ENCODE measurements around the gene CCBE1. TPM values are rescaled to one million over a fixed set of nuclear protein-coding genes. Genes with fewer than 3 reads are reported as not detected.

The CCBE1 gene
- total and polyA plus RNA-seq, 9 of the 15 experiments (the other 6 are each of a cell fraction or from before 2014, with no cell fraction given) = 0.20 TPM; not detected in 8

DNA sequence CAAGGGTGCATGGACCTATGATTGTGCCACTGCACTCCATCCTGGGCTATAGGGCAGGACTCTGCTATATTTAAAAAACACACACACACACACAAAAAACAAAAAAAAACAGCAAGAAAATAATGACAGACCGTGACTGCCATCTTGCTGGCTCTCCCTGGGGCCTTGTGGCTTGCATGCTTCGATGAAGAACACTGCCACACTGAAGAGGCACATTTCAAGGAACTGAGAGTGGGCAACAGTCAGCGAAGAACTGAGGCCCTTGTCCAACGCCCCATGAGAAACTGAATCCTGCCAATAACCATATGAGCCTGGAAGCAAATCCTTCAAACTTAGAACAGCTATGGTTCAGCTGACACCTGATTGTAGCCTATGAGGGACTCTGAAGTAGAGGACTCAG, 158.1 kb downstream of the CCBE1 start:
- Histone ChIP-seq H3K4me1 (replicated peaks in 1 of 2; ENCODE audit: control insufficient read depth in 2 of 2, insufficient read depth in 2 of 2, low read length in 2 of 2) (no peaks in the 10 kb centered on the region), H3K4me3 (no peak overlapping the region), H3K9ac (ENCODE audit: insufficient read depth in 1 of 2, low read depth in 2 of 2, low read length in 2 of 2) (no peak overlapping the region), H4K20me1 (replicated peaks; ENCODE audit: control insufficient read depth, insufficient read depth, low read length) (no peaks in the 10 kb centered on the region), H3K9me3 (replicated peaks; ENCODE audit: control insufficient read depth, insufficient read depth, low read depth, low read length) (no peaks in the 10 kb centered on the region), H3K4me2 (ENCODE audit: insufficient read depth, low read length) (no peak overlapping the region), H3K27me3 (ENCODE audit: control insufficient read depth in 2 of 2, insufficient read depth in 2 of 2, low read length in 2 of 2) (no peaks in the 10 kb centered on the region), H3K27ac (ENCODE audit: extremely low read depth, low read depth, low read length) (no peak overlapping the region), H3K79me2 (ENCODE audit: control insufficient read depth, insufficient read depth, low read length) (no peaks in the 10 kb centered on the region), H3K36me3 (ENCODE audit: control insufficient read depth, insufficient read depth, low read length) (no peaks in the 10 kb centered on the region), H2AFZ (ENCODE audit: low read depth, low read length) (no peak overlapping the region), H3K9me1 (ENCODE audit: control insufficient read depth, insufficient read depth, low read length) (no peaks in the 10 kb centered on the region)
- CTCF ChIA-PET (ENCODE audit: low intra/inter-chr PET ratio) = no interaction called here
- no TSS peak for BruUV-seq (replicated peaks)
- ATAC-seq = no peak
- intact Hi-C loops (cut with micrococcal nuclease) (no loop called here), in situ Hi-C loops (cut with MboI) (no loop called here)
- TF ChIP-seq E2F1 (CRISPR knock-in tag; IDR thresholded peaks at IDR 0.05) = no peak
- TF ChIP-seq RHOXF2B (CRISPR knock-in tag; conservative IDR thresholded peaks at IDR 0.05) = no peak
- no peak for TF ChIP-seq ZBTB12 (CRISPR knock-in tag; IDR thresholded peaks at IDR 0.05)
- TF ChIP-seq ZEB2 (IDR thresholded peaks at IDR 0.05) = no peak
- TF ChIP-seq, protein P1, sequence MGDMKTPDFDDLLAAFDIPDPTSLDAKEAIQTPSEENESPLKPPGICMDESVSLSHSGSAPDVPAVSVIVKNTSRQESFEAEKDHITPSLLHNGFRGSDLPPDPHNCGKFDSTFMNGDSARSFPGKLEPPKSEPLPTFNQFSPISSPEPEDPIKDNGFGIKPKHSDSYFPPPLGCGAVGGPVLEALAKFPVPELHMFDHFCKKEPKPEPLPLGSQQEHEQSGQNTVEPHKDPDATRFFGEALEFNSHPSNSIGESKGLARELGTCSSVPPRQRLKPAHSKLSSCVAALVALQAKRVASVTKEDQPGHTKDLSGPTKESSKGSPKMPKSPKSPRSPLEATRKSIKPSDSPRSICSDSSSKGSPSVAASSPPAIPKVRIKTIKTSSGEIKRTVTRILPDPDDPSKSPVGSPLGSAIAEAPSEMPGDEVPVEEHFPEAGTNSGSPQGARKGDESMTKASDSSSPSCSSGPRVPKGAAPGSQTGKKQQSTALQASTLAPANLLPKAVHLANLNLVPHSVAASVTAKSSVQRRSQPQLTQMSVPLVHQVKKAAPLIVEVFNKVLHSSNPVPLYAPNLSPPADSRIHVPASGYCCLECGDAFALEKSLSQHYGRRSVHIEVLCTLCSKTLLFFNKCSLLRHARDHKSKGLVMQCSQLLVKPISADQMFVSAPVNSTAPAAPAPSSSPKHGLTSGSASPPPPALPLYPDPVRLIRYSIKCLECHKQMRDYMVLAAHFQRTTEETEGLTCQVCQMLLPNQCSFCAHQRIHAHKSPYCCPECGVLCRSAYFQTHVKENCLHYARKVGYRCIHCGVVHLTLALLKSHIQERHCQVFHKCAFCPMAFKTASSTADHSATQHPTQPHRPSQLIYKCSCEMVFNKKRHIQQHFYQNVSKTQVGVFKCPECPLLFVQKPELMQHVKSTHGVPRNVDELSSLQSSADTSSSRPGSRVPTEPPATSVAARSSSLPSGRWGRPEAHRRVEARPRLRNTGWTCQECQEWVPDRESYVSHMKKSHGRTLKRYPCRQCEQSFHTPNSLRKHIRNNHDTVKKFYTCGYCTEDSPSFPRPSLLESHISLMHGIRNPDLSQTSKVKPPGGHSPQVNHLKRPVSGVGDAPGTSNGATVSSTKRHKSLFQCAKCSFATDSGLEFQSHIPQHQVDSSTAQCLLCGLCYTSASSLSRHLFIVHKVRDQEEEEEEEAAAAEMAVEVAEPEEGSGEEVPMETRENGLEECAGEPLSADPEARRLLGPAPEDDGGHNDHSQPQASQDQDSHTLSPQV (IDR thresholded peaks at IDR 0.05) = no peak
- POLR2A ChIA-PET = no interaction called here
- DNase-seq (ENCODE audit: extremely low read depth in 1 of 4, low spot score in 3 of 4) = no peak
- FAIRE-seq = no peak
- 0% methylated on average over 3 of the region's 4 CpGs for WGBS (ENCODE audit: insufficient coverage, low coverage, missing lambda C conversion rate)
